Naive thymus-derived CD4-positive, alpha-beta T cell (primary cell): ENCODE data around the gene SYNRG. TPM values are rescaled to one million over a fixed set of nuclear protein-coding genes. Genes with fewer than 3 reads are reported as not detected.
A peak's percentile ranks its signal among the peaks of the same experiment; 100 is the strongest.

Experiments used
- ATAC-seq: fragments of 150-1000 bp; cut with Tn5 transposase; 2 replicates; pipeline ENCODE4 v1.10.0; 2021; ENCODE audit warnings: mild to moderate bottlenecking, moderate library complexity
- CTCF ChIA-PET: fragments of 350-600 bp; sonication (Branson Sonifier 250); formaldehyde crosslinking; loops from one replicate; lab custom pipeline; 2021; ENCODE audit warnings: antibody characterized with exemption; lab: Charles Lee
- POLR2A ChIA-PET: fragments of 350-600 bp; sonication (Branson Sonifier 250); formaldehyde crosslinking; loops from one replicate; lab custom pipeline; 2021; ENCODE audit warnings: antibody characterized with exemption, inconsistent platforms; lab: Charles Lee
- DNase-seq, 9 donors: peaks; one replicate each; pipeline versions ENCODE4 v3.0.0 to v3.0.0-alpha.2; 2020 to 2022; ENCODE audit warnings: mixed read lengths in 1 of 9
- H3K27ac ChIP-seq: one replicate; pipeline ENCODE4 v1.7.0; 2013; ENCODE audit warnings: mild to moderate bottlenecking, low read depth, low read length, moderate library complexity
- H3K27me3 ChIP-seq, 2 donors: one replicate each; pipeline ENCODE4 v1.7.0; 2013; ENCODE audit warnings: low read length in 2 of 2, mild to moderate bottlenecking in 2 of 2, moderate library complexity in 2 of 2; ENCODE audit not compliant: control insufficient read depth in 2 of 2, insufficient read depth in 2 of 2
- H3K36me3 ChIP-seq, 3 experiments: 1 replicate in 2 of 3; 2 replicates in 1 of 3; pipeline ENCODE4 v1.7.0; 2013; ENCODE audit warnings: low read length in 3 of 3, mild to moderate bottlenecking in 3 of 3, moderate library complexity in 1 of 3; ENCODE audit not compliant: insufficient read depth in 3 of 3, control insufficient read depth in 2 of 3
- H3K4me1 ChIP-seq, 2 donors: one replicate each; pipeline ENCODE4 v1.7.0; 2013; ENCODE audit warnings: low read length in 2 of 2, mild to moderate bottlenecking in 2 of 2, moderate library complexity in 1 of 2; ENCODE audit not compliant: control insufficient read depth in 2 of 2, insufficient read depth in 2 of 2
- H3K4me3 ChIP-seq: 2 replicates; pipeline ENCODE4 v1.7.0; 2013; ENCODE audit warnings: mild to moderate bottlenecking, low read length
- H3K9me3 ChIP-seq, 3 experiments: 1 replicate in 2 of 3; 2 replicates in 1 of 3; pipeline ENCODE4 v1.7.0; 2013; ENCODE audit warnings: low read length in 3 of 3; ENCODE audit not compliant: control insufficient read depth in 2 of 3
- H3K27ac Mint-ChIP-seq, 9 donors: one replicate each; pipeline ENCODE4 v1.8.0; 2020 to 2022; ENCODE audit warnings: mixed read lengths in 9 of 9, mild to moderate bottlenecking in 8 of 9, moderate library complexity in 5 of 9, inconsistent platforms in 2 of 9
- H3K27me3 Mint-ChIP-seq, 5 donors: one replicate each; pipeline ENCODE4 v1.8.0; 2021 to 2022; ENCODE audit warnings: mixed read lengths in 5 of 5, mild to moderate bottlenecking in 1 of 5
- H3K36me3 Mint-ChIP-seq, 5 donors: one replicate each; pipeline ENCODE4 v1.8.0; 2020 to 2022; ENCODE audit warnings: mixed read lengths in 5 of 5, mild to moderate bottlenecking in 3 of 5, inconsistent platforms in 1 of 5
- H3K4me1 Mint-ChIP-seq, 7 donors: one replicate each; pipeline ENCODE4 v1.8.0; 2020 to 2022; ENCODE audit warnings: mixed read lengths in 7 of 7, mild to moderate bottlenecking in 3 of 7, inconsistent platforms in 1 of 7
- H3K4me3 Mint-ChIP-seq, 10 donors: one replicate each; pipeline ENCODE4 v1.8.0; 2020 to 2022; ENCODE audit warnings: mild to moderate bottlenecking in 10 of 10, mixed read lengths in 10 of 10, moderate library complexity in 6 of 10, inconsistent platforms in 2 of 10
- H3K9me3 Mint-ChIP-seq, 11 donors: one replicate each; pipeline ENCODE4 v1.8.0; 2020 to 2022; ENCODE audit warnings: mixed read lengths in 11 of 11, mild to moderate bottlenecking in 4 of 11, inconsistent platforms in 1 of 11, moderate library complexity in 1 of 11
- intact Hi-C, 2 donors: fragments of 100-400 bp; cut with micrococcal nuclease; formaldehyde crosslinking; loops; one replicate each; pipeline ENCODE4 v1.15.1; 2023
- polyA plus RNA-seq, 2 donors: library from polyadenylated mRNA; unstranded; fragments of 300-500 nt; fragmentation: Illumina TruSeq; gene quantifications; one replicate each; pipeline ENCODE4 v1.2.3, GENCODE V29; 2021
- total RNA-seq, 6 experiments: library from RNA in 5 of 6; stranded (reverse) in 5 of 6; gene quantifications; 1 replicate in 5 of 6; 2 replicates in 1 of 6; pipeline ENCODE4 v1.2.3 and lab custom pipeline; 2021 to 2026

The SYNRG gene
- total and polyA plus RNA-seq, 7 experiments from 2014 or later: 70.9 to 146 (median 100) TPM

DNA sequence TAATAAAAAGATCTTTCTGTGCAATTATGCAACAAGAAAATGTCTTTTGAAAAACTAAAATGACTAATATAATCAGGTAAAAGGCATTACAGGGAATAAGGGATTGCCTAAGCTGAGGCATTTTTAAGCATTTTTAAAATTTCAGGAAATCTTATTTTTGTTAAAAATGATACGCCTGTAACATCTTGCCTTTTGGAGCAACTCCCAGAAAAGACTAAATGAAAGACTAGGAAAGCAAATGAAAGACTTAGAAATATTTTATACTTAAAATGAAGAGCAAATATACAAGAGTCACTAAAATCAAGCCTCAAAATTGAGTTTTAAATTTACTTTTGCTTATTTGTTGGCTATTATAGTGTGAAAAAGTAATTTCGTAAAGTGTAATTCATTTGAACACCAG is 63.7 kb downstream of the SYNRG start:
- no peak overlapping the region for H3K4me3 Mint-ChIP-seq
- peak overlapping the region in 2 of 9 donors; percentile 4 to 19 for H3K27ac Mint-ChIP-seq
- peaks cover 5 to 27% (median 17%) of the 10 kb centered on the region in 5 donors for H3K36me3 Mint-ChIP-seq
- H3K27me3 Mint-ChIP-seq: no peaks in the 10 kb centered on the region
- ChIA-PET CTCF (no interaction called here), POLR2A (interaction anchor here (0.7 kb wide), 1 partner anchor 15 kb away, joined by 5 read pairs; no protein-coding TSS in a partner anchor)
- H3K4me3 ChIP-seq: no peak overlapping the region
- DNase-seq (no peak), ATAC-seq (no peak)
- peaks cover 10 to 48% (median 40%) of the 10 kb centered on the region in 7 donors for H3K4me1 Mint-ChIP-seq
- H3K27me3 ChIP-seq: no peaks in the 10 kb centered on the region
- no peak overlapping the region for H3K27ac ChIP-seq
- intact Hi-C loops: no loop called here
- peaks cover 16 to 29% (median 26%) of the 10 kb centered on the region in 3 experiments for H3K36me3 ChIP-seq
- H3K4me1 ChIP-seq: peaks cover 6 to 8% of the 10 kb centered on the region in 2 donors
- no peaks in the 10 kb centered on the region for H3K9me3 Mint-ChIP-seq
- no peaks in the 10 kb centered on the region for H3K9me3 ChIP-seq

DNA sequence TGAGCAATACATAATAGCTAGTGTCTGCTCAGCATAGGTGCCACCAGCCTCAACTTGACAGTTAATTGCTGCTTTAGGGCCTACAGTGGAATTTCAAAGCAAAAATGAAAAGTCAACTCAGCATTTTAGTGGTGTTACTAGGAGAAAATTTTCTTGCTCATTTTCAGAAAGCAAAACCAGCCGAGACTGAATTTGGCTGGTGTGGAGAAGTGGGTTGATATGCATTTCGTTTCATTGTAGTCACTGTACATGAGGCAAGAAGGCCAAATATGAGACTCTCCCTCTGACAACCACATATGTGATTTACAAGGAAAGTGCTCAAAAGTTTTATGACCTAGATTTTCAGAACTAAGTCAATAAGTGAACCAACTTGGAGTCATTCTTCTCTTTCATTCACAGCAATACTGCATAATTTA is 65.6 kb downstream of the SYNRG start:
- DNase-seq: no peak
- ChIA-PET POLR2A (interaction anchor here (0.6 kb wide), 1 partner anchor 274 kb away, joined by 3 read pairs; no protein-coding TSS in a partner anchor), CTCF (interaction anchor here (0.6 kb wide), 1 partner anchor 79 kb away, joined by 5 read pairs; no protein-coding TSS in a partner anchor)
- H3K36me3 ChIP-seq: peaks cover 26 to 48% (median 44%) of the 10 kb centered on the region in 3 experiments
- peaks cover 6 to 8% of the 10 kb centered on the region in 2 donors for H3K4me1 ChIP-seq
- no peaks in the 10 kb centered on the region for H3K27me3 ChIP-seq
- peaks cover 5 to 26% (median 12%) of the 10 kb centered on the region in 5 donors for H3K36me3 Mint-ChIP-seq
- intact Hi-C loops: no loop called here
- no peaks in the 10 kb centered on the region for H3K9me3 Mint-ChIP-seq
- no peak overlapping the region for H3K4me3 Mint-ChIP-seq
- peaks cover 4 to 33% (median 24%) of the 10 kb centered on the region in 7 donors for H3K4me1 Mint-ChIP-seq
- no peak overlapping the region for H3K27ac ChIP-seq
- no peaks in the 10 kb centered on the region for H3K9me3 ChIP-seq
- H3K27ac Mint-ChIP-seq: peak overlapping the region in 3 of 9 donors; percentile 28 to 71 (median 56)
- H3K4me3 ChIP-seq: no peak overlapping the region
- no peaks in the 10 kb centered on the region for H3K27me3 Mint-ChIP-seq
- no peak for ATAC-seq

GRCh38 chr17:37541880-37542660 is 67.1 kb downstream of the SYNRG start:
- H3K27ac Mint-ChIP-seq: peak overlapping the region in 8 of 9 donors; percentile 3 to 84 (median 40)

GRCh38 chr17:37538981-37539659 is 70.1 kb downstream of the SYNRG start:
- intact Hi-C loops: no loop called here
- Histone ChIP-seq H3K27ac (no peak overlapping the region), H3K4me1 (no peaks in the 10 kb centered on the region), H3K36me3 (peaks cover 46 to 84% (median 58%) of the 10 kb centered on the region in 3 experiments), H3K4me3 (no peak overlapping the region), H3K27me3 (no peaks in the 10 kb centered on the region), H3K9me3 (no peaks in the 10 kb centered on the region)
- Mint-ChIP-seq H3K36me3 (peaks cover 11 to 47% (median 28%) of the 10 kb centered on the region in 5 donors), H3K4me1 (peaks cover 0 to 15% (median 4%) of the 10 kb centered on the region in 7 donors), H3K9me3 (no peaks in the 10 kb centered on the region), H3K4me3 (no peak overlapping the region), H3K27me3 (no peaks in the 10 kb centered on the region), H3K27ac (peak overlapping the region in 1 of 9 donors; percentile 25)
- DNase-seq (no peak), ATAC-seq (no peak)
- ChIA-PET CTCF (interaction anchor here (1.0 kb wide), 1 partner anchor 51 kb away, joined by 3 read pairs; no protein-coding TSS in a partner anchor), POLR2A (interaction anchor here (0.6 kb wide), 1 partner anchor 42 kb away, joined by 3 read pairs; no protein-coding TSS in a partner anchor)

More at GRCh38 chr17:37541880-37542660, 67.1 kb downstream of the SYNRG start:
- Histone ChIP-seq H3K27ac (no peak overlapping the region), H3K27me3 (no peaks in the 10 kb centered on the region), H3K4me1 (peaks cover 3 to 8% of the 10 kb centered on the region in 2 donors), H3K36me3 (peaks cover 28 to 63% (median 44%) of the 10 kb centered on the region in 3 experiments), H3K4me3 (no peak overlapping the region), H3K9me3 (no peaks in the 10 kb centered on the region)
- ChIA-PET CTCF (interaction anchor here (0.6 to 1.1 kb wide), 2 partner anchors 14 to 1256 kb away, joined by 3 to 4 read pairs; no protein-coding TSS in a partner anchor), POLR2A (no interaction called here)
- Mint-ChIP-seq H3K27me3 (no peaks in the 10 kb centered on the region), H3K4me3 (no peak overlapping the region), H3K4me1 (peaks cover 4 to 21% (median 9%) of the 10 kb centered on the region in 7 donors), H3K36me3 (peaks cover 9 to 37% (median 23%) of the 10 kb centered on the region in 5 donors), H3K9me3 (no peaks in the 10 kb centered on the region)
- DNase-seq (no peak), ATAC-seq (no peak)
- intact Hi-C loops: no loop called here

DNA sequence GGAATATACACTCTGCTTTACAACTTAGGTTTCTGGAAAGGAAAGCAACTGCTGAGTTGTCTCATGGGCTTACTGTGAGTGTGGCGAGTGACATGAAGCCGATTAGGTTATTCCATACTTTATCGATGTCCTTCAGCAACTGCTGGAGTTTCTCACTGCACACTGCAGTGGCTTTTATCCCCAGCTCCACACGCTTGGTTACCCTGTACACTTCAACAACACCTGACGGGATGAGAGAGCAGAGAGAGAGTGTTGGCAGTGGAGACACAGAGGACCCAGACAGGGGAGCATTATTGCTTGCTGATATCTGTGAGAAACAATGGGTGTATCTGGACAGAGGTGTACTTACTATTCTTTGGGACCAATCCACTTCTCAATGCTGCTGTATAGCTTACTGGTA is 73.3 kb downstream of the SYNRG start:
- H3K9me3 Mint-ChIP-seq: peaks cover 0 to 2% (median 0%) of the 10 kb centered on the region in 11 donors
- peaks cover 0 to 3% (median 0%) of the 10 kb centered on the region in 7 donors for H3K4me1 Mint-ChIP-seq
- DNase-seq (no peak), ATAC-seq (no peak)
- H3K36me3 ChIP-seq: peaks cover 41 to 79% (median 46%) of the 10 kb centered on the region in 3 experiments
- POLR2A ChIA-PET: interaction anchor here (0.6 kb wide), 1 partner anchor 52 kb away, joined by 4 read pairs; no protein-coding TSS in a partner anchor
- peak overlapping the region in 5 of 9 donors; percentile 19 to 88 (median 59) for H3K27ac Mint-ChIP-seq
- H3K4me1 ChIP-seq: no peaks in the 10 kb centered on the region
- CTCF ChIA-PET: interaction anchor here (0.6 kb wide), 1 partner anchor 45 kb away, joined by 3 read pairs; no protein-coding TSS in a partner anchor
- intact Hi-C loops: no loop called here
- H3K36me3 Mint-ChIP-seq: peaks cover 9 to 46% (median 28%) of the 10 kb centered on the region in 5 donors
- H3K4me3 Mint-ChIP-seq: no peak overlapping the region
- no peaks in the 10 kb centered on the region for H3K9me3 ChIP-seq
- H3K27me3 ChIP-seq: no peaks in the 10 kb centered on the region
- H3K27ac ChIP-seq: no peak overlapping the region
- H3K27me3 Mint-ChIP-seq: no peaks in the 10 kb centered on the region
- H3K4me3 ChIP-seq: no peak overlapping the region

GRCh38 chr17:37532756-37533155 is 76.5 kb downstream of the SYNRG start:
- ChIA-PET CTCF (no interaction called here), POLR2A (no interaction called here)
- H3K36me3 Mint-ChIP-seq: peaks cover 5 to 33% (median 17%) of the 10 kb centered on the region in 5 donors
- peaks cover 0 to 2% (median 0%) of the 10 kb centered on the region in 11 donors for H3K9me3 Mint-ChIP-seq
- Histone ChIP-seq H3K36me3 (peaks cover 33 to 74% (median 33%) of the 10 kb centered on the region in 3 experiments), H3K4me3 (no peak overlapping the region), H3K9me3 (no peaks in the 10 kb centered on the region), H3K4me1 (no peaks in the 10 kb centered on the region), H3K27me3 (no peaks in the 10 kb centered on the region), H3K27ac (no peak overlapping the region)
- intact Hi-C loops: no loop called here
- H3K27me3 Mint-ChIP-seq: no peaks in the 10 kb centered on the region
- no peak overlapping the region for H3K4me3 Mint-ChIP-seq
- ATAC-seq: no peak
- H3K27ac Mint-ChIP-seq: peak overlapping the region in 3 of 9 donors; percentile 19 to 59 (median 53)
- DNase-seq: no peak
- peaks cover 0 to 5% (median 2%) of the 10 kb centered on the region in 7 donors for H3K4me1 Mint-ChIP-seq
